A204.1 (cell line): Measurements from ENCODE around the gene NEURL1.

Experiments used
- FAIRE-seq: peaks from 2 replicates; lab custom pipeline; 2012; peaks lifted over from hg19 to GRCh38; lab: Jason Lieb, UNC

Gene NEURL1

GRCh38 chr10:103564776-103565520 lies 71.4 kb downstream of the NEURL1 start:
- no peak for FAIRE-seq

GRCh38 chr10:103566536-103566935 lies 73.0 kb downstream of the NEURL1 start:
- FAIRE-seq = no peak

GRCh38 chr10:103568505-103568904 lies 75.0 kb downstream of the NEURL1 start:
- FAIRE-seq = no peak

- FAIRE-seq = no peak
Measured at GRCh38 chr10:103569896-103570295, 76.4 kb downstream of the NEURL1 start.

- FAIRE-seq = no peak
Measured at GRCh38 chr10:103570844-103571655, 77.5 kb downstream of the NEURL1 start.

GRCh38 chr10:103571656-103571975 lies 78.1 kb downstream of the NEURL1 start:
- FAIRE-seq = no peak

- FAIRE-seq = no peak
Measured at GRCh38 chr10:103572347-103573204, 79.1 kb downstream of the NEURL1 start.

- FAIRE-seq = no peak
Measured at GRCh38 chr10:103573205-103573487, 79.6 kb downstream of the NEURL1 start.

- FAIRE-seq = no peak
Measured at GRCh38 chr10:103574097-103575061, 80.9 kb downstream of the NEURL1 start.

GRCh38 chr10:103575416-103576075 lies 82.0 kb downstream of the NEURL1 start:
- no peak for FAIRE-seq

- FAIRE-seq = no peak
Measured at GRCh38 chr10:103576076-103576471, 82.6 kb downstream of the NEURL1 start.

GRCh38 chr10:103576862-103577261 lies 83.4 kb downstream of the NEURL1 start:
- no peak for FAIRE-seq

GRCh38 chr10:103578782-103579382 lies 85.4 kb downstream of the NEURL1 start:
- no peak for FAIRE-seq

GRCh38 chr10:103580011-103580410 lies 86.5 kb downstream of the NEURL1 start:
- FAIRE-seq = no peak

GRCh38 chr10:103580430-103580829 lies 86.9 kb downstream of the NEURL1 start:
- FAIRE-seq = no peak

GRCh38 chr10:103581499-103581898 lies 88.0 kb downstream of the NEURL1 start:
- no peak for FAIRE-seq

- FAIRE-seq = no peak
Measured at GRCh38 chr10:103582331-103583123, 89.0 kb downstream of the NEURL1 start.

GRCh38 chr10:103583871-103584215 lies 90.3 kb downstream of the NEURL1 start:
- FAIRE-seq = no peak

GRCh38 chr10:103584216-103585010 lies 90.9 kb downstream of the NEURL1 start:
- FAIRE-seq = no peak
